Activated CD8-positive, alpha-beta memory T cell treated with anti-CD3 and anti-CD28 coated beads, Interleukin-2, amount 50 U/mL, for 24 hours (primary cell): ENCODE data around the gene PHPT1.
"Not testable (repeated sequence)": the region's sequence is repeated elsewhere in the genome, so short reads cannot be mapped to it uniquely, and the experiment has no call there.

Source experiments
- DNase-seq: peaks from one replicate; pipeline ENCODE4 v3.0.0-alpha.2; 2020; ENCODE audit errors: extremely low read depth

The PHPT1 gene

DNA sequence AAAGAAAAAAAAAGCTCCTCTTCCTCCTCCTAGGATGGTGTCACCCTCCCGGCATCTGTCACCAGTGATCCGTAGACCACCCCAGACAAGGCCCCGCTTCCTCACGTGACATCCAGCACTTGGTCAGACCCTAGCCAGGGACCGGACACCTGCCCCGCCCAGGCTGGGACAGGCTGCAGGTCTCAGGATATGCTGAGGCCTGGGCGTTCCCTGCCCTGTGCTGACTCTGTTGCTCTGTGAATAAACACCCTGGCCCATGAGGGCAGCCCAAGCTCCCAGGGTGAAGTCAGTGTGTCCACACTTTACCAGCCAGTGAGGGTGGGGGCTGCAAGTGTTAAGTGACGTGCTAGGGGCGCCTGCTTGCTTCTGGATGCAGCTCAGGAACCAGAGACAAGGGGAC lies 11.3 kb downstream of the PHPT1 start:
- no peak for DNase-seq

DNA sequence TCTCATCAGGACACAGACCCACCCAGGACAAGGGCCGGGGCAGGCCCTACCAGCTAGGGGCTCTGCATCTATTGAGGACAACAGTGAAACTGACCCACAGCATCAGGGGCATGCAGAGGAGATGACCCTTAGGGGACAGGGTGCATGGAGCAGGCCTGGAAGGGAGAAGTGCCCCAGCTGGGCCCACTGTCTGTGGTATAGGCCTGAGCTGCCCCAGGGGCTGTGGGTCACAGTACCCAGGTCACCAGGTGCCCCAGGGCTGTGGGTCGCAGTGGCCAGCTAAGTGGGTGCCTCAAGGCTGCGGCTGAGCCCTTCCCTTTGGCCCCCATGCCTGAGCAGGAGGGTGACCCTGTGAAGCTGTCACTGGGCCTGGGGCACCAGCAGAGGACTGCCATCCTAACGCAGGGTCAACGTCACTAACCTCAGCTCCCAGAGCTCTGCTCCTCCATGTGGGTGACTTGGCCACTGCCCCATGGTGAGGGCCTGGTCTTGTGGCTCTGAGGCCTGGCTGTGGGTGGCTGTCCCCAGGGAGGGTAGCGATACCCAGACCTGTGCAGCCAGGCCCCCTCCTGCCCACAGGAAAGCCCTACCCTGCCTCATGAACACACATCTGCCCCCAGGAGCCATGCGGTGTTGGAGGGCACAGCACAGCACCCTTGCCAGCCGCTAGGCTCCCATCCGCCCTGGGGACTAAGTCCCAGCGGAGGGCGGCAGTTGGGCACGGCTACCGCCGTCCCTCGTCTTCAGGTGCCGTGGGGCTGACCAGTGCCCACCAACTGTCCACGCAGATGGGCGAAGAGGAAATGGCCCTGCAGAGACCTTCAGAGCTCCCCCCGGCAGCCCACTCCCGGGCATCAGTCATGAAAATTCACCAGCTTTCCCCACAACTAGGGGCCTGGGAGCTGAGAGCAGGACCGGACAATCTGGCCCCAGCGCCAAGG lies 12.0 kb downstream of the PHPT1 start:
- no peak for DNase-seq

DNA sequence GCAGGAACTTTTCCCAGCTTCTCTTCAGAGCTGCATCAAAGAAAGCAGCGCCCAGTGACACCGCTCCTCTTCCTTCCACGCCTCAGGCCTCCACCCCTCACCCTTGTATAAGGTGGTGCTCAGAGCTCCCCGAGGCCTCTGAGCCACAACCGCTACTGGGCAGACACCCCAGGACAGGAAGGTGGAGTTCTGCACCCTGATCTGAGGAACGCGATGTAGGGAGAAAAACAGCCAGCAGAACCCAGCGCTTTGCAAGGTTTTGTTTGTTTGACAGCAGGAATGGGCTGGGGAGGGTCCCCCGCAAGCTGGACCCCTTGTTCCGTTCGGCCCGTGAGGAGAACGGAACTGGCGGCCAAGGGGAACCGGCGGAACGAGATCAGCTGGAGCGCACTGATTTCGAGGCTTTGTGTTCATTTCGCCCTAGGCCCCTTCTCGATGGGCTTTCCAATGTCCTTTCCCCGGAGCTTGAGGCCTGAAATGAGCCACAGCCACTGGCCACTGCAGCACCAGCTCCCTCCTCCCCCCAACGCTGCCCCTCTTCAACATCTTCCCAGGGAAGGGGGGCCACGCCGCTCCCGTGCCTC lies 12.8 kb downstream of the PHPT1 start:
- no peak for DNase-seq

DNA sequence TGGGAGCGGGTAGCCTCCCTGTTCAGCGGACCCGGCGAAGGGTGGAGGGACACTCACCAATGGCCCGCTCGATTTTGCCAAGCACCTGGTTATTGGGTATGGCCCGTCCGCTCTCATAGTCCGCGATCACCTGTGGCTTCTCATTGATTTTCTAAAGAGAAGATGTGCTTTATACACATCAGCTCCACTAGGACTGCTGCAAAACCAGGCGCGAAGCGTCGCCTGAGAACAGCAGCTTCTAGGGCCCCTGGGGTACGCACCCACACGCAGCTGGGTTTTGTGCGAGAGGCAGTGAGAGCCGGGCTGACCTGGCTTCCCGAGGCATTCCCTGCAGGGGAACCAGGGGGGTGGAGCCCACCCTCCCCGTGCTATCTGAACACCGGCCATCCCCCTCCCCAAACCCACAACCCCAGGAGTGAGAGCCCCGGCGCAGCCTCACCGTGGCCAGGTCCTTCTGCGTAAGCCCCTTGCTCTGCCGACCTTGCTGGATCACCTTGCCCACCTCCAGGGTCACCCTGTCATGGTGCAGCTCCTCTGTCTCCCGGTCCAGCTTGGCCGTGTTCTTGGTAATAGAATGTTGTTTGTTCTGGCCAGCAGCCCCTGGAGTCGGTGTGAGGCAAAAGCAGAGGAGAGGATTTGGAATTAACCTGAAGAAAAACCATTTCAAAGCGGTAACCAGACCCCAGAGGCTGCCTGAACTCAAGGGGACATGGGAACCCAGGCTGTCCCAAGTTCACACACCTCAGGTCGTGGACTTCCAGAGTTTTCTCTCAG lies 13.8 kb downstream of the PHPT1 start:
- DNase-seq, result no peak

DNA sequence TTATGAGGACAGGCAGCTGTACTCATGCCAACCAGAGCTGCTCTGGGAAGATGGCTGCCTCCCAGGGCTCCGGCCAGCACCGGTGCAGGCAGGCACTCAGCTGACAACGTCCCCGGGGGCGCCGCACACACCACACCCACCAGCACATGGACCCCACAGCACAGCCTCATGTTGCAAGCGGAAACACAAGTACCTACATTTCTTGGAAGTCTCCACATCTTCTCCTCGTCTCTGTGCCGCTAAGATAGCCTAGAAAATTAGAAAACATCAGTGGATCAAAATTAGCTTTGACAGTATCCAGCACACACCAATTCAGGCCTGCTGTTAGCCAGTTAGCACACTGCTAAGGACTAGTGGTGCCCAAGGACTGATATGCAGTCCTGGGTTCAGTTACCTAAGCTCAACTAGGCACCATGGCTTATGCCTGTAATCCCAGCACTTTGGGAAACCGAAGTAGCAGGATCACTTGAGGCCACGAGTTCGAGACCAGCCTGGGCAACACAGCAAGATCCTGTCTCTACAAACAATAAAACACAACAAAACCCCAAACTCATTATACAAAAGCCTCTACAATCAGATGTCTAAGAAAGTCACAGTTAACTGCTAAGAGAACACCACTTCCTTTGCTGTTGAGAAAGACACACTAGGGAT lies 14.5 kb downstream of the PHPT1 start:
- DNase-seq, result no peak

DNA sequence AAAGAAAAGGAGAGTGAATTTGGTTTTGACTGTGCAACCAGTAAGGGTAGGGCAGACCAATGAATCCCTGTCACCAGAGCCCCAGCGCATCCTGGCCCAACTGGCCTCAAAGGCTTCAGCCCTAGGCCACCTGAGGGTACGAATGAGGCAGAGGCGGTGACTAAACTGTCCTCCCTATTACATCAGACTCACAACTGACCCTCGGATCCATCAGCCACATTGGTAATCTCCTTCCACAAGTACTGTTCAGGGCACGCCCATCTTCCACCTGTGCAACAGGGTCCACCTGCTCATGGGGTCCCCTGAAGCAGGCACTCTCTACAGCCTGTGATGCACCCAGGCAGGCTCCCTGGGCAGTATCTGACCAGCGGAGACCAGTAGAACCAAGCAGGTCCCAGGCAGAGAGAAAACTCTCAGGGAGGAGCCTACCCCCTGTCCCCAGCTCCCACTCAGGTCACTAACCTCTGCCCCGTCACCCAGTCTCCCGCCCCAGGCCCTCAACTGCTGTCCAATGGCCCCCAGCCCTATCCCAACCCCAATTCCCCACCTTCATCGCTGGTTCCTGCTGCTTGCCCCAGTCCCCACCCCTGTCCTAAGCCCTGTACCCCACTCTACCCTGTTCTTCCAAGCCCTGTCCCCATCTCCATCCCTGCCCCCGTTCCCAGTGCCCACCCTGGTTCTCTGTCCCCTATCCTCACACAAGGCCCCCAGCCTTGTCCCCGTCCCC lies 16.0 kb downstream of the PHPT1 start:
- no peak for DNase-seq

DNA sequence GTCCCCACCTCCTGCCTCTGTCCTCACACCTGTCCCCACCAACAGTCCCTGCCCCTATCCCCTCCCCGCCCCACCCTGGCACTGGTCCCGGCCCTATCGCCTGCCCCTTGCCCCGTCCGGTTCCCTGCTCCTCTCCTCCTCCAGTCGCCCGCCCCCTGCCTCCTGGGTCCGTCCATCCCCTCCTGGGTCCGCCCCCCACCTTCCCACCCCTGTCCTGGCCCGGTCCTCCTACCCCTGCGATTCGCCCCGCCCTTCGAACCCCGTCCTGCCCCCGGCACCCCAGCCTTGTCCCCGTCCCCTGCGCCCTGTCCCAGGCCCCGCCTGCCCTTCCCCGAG lies 16.5 kb downstream of the PHPT1 start:
- DNase-seq, result no peak

DNA sequence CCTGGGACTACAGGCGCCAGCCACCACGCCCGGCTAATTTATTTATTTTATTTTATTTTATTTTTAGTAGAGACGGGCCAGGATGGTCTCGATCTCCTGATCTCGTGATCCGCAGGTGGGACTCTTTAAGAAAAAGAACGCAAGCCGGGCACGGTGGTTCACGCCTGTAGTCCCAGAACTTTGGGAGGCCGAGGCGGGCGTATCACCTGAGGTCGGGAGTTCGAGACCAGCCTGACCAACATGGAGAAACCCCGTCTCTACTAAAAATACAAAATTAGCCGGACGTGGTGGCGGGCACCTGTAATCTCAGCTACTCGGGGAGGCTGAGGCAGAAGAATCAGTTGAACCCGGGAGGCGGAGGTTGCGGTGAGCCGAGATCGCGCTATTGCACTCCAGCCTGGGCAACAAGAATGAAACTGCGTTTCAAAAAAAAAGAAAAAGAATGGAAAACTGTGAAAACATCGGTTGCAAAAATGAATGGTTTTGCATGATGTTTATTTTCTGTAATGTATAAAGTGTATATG lies 17.8 kb downstream of the PHPT1 start:
- not testable (repeated sequence) for DNase-seq

DNA sequence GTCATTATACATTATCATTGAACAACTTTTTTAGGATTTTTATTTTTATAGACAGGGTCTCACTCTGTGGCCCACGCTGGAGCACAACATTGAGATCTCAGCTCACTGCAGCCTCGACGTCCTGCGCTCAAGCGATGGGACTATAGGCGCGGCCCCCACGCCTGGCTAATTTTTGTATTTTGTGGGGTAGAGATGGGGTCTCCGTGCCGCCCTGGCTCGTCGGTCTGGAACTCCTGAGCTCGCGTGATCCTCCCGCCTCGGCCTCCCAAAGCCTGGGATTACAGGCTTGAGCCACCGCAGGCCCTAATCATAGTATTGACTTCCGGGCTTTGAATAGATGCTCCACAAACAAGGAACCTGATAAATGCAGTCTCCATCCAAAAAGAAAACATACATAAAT lies 18.3 kb downstream of the PHPT1 start:
- no peak for DNase-seq

DNA sequence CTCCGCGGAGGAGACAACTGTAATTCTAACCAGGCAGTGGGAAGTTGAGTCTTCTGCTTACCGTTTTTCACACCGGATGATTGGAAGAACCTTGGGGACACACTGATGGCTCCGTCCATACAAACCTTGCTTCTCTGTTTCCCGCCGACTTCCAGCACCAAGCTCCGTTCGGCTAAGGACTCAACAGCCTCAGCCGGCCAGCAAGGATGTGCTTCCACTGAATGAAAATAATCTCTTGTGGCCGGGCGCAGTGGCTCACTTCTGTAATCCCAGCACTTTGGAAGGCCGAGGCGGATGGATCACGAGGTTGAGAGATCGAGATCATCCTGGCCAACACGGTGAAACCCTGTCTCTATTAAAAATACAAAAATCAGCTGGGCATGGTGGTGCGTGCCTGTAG lies 18.7 kb downstream of the PHPT1 start:
- no peak for DNase-seq

DNA sequence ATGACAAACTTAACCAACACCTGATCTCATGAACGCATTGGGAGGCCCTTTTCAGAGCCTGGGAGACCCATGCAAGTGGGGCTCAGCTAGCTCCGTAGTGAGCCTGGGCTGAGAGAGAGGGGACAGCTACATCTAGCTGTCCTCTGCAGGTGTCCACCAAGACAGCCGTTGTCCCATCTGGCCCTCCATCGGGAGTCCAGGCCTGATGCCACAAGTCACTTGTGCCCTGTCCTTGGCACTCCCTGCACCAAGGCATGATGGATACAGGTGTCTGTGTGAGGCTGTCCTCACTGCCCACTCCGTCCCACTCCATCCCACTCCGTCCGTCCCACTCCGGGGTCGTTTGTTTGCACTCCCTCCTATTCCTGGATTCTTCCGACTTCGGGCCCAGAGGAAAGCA lies 19.4 kb downstream of the PHPT1 start:
- no peak for DNase-seq

DNA sequence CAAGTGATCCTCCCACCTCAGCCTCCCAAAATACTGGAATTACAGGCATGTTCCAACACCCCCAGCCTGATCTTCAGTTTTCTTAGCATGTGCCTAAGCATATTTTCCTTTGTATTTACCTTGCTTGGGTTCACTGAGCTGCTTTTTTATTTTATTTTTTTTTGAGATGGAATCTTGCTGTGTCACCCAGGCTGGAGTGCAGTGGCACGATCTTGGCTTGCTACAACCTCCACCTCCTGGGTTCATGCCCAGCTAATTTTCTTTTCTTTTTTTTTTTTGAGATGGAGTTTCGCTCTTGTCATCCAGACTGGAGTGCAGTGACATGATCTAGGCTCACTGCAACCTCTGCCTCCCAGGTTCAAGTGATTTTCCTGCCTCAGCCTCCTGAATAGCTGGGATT lies 20.4 kb downstream of the PHPT1 start:
- not testable (repeated sequence) for DNase-seq

DNA sequence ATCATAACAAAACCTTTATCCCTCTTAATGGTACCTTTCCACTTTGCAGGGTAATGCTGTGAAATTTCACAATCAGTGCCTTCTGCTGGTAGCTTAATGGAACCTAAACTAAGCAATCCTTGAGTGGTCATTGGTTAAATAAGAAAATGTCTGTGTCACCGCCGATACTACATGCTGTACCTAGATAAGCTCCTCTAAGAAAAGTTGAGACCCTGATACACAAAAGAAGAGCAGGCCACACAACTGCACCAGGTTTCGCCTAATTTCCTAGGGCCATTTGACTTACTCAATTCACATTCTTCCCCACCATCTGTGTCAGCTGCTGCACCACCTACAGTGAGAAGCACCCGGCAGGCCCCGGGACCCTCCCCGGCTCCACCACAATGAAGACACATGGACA lies 25.9 kb downstream of the PHPT1 start:
- DNase-seq, result no peak

DNA sequence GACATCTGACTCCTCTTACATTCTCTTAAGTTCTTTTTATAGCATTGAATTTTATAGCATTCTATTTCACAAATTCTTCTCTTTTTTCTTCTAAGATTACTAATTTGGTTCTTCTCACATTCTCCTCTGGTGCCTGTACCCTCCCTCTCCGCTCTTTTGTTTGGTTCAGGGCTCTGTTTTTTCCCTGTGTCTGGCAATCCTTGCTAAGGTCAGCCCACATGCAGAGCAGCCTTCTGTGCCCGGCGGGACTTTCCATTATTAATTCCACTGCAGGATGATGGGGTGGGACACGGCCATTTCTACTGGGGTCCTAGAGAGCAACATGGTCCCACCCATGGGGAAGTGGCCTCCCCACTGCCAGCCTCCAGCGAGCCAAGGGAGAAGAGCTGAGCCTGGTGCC lies 27.3 kb downstream of the PHPT1 start:
- DNase-seq, result no peak

DNA sequence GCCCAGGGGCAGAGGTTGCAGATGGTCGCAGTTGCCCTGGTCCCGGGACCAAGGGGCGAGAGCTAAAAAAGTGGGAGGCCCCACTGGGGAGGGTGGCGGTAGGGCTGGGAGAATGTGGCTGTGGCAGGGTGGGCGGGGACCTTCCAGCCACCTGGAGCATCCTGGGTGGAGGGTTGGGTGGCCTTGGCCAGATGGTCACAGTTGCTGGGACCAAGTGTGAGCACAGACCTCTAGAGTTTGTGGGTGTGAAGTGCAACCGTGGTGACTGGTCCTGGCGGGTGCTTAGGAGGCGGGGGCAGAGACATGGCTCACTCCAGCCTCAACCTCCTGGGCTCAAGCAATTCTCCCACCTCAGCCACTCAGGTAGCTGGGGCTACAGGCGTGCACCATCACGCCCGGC lies 31.4 kb downstream of the PHPT1 start:
- DNase-seq, result no peak

DNA sequence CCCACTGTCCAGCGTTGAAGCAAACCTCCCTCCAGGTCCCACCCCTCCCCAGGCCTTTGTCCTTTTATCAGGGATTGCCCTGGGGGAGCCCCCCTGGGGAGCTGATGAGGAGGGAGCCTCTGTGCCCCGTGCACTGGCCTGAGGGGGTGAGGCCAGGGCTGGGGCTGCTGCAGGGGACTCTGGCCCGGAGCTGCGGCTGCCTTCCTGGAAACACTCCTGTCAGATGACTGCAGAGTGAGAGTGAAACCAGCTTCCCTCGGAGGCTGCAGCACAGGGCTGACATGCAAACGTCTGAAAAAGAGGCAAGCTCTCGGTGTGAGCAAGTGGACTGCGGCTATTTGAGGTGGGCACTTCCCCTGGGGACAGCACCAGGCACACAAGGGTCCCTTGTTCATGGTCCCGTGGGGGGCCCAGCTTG lies 32.5 kb downstream of the PHPT1 start:
- DNase-seq, result no peak

DNA sequence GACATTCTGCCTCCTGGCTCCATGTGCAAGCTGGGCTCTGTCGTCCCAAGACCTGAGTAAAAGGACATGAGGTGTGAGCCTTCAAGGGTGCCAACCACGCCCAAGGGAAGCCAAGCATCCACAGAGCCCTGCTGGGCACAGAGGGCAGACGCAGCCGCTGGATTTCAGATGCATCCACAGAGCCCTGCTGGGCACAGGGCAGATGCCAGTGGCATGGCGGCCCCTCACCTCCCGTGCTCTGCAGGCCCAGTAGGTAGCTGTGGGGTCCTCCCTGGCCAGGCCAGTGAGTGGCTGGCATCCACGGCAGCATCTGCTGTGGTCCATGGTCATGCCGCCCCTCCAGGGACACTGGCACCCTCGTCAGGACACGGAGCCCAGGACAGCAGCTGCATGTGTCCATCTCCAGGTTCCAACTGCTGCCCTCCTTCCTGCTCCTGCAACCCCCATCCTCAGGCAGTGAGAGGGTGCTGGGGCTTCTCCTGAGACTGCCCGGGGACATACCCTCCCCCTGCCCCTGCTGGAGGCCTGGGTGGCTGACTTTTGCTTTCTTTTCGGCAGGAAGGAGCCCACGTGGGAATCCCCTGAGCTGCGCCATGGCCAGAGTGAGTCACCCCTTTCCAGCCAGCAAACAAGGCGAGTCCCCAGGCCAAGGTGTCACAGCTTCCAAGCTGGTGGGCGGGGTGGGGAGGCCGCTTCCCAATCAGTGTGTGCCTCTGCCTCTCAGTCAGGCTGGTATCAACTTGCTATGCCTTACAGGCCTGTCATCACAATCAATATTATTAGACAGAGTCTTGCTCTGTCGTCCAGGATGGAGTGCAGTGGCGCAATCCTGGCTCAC lies 33.1 kb downstream of the PHPT1 start:
- DNase-seq, result peak; percentile 80

DNA sequence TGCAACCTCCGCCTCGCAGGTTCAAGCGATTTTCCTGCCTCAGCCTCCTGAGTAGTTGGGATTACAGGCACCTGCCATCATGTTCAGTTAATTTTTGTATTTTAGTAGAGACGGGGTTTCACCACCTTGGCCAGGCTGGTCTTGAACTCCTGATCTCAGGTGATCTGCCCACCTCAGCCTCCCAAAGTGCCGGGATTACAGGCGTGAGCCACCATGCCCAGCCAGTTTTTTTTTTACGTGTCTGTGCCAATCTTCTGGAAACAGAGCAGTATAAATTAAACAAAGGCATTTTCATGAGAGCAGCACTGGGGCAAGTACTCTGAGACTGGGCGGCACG lies 33.7 kb downstream of the PHPT1 start:
- DNase-seq, result not testable (repeated sequence)

DNA sequence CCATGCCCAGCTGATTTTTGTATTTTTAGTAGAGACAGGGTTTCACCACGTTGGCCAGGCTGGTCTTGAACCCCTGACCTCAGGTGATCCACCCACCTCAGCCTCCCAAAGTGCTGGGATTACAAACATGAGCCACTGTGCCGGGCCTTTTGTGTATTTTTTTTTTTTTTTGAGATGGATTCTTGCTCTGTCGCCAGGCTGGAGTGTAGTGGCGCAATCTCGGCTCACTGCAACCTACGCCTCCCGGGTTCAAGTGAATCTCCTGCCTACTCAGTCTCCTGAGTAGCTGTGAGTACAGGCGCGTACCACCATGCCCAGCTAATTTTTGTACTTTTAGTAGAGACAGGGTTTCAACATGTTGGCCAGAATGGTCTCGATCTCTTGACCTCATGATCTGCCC lies 34.5 kb downstream of the PHPT1 start:
- DNase-seq, result not testable (repeated sequence)

DNA sequence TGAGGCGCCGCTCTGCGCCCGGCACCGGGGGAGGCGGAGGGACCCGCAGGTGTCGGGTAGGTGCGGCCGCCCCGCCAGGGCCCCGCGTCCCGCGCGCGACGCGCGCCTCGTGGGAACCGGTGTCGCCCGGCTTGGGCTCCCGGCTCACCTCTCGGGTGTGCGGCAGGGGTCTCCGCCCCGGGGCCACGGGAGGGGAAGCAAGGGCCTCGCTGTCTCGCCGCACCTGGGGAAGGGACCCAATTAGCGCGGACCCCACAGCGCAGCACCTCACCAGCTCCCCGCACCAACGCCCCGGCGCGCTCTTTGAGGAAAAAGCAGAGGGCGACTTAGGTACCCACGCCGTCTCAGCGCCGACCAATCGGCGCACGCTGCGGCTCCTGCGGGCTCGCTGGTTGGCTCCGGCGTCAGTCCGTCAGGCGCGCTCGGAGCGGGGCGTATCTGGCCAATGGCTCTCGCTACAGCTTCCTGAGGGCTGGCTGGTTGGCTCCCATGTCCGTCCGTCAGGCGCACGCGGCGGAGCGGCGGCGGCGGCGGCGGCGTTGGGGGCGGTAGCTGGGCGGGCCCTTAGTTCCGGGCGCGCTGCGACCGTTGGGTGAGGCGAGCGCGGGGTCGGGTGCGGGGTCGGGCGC lies 36.9 kb downstream of the PHPT1 start, which contains the start of gene TRAF2:
TRAF2 (plus strand) TSS at position 567 of the 629 bp plus-strand sequence. CDS start 12,225 bp downstream, outside the sequence.
- DNase-seq, result peak; percentile 89
